Amniotic stem cell (primary cell): ENCODE measurements around the gene PAQR9.

Experiments used
- DNase-seq: peaks from one replicate; lab custom pipeline; 2025; lab: John Stamatoyannopoulos, UW

Gene PAQR9

GRCh38 chr3:142914286-142914811, 49.1 kb downstream of the PAQR9 start:
- DNase-seq: no peak

- no peak for DNase-seq
Observed at GRCh38 chr3:142913432-142913831, 50.0 kb downstream of the PAQR9 start.

GRCh38 chr3:142912402-142913172, 50.9 kb downstream of the PAQR9 start:
- DNase-seq: no peak
